Measurements from ENCODE around the gene SURF2. TPM values are rescaled to one million over a fixed set of nuclear protein-coding genes. Genes with fewer than 3 reads are reported as not detected.
A peak's percentile ranks its signal among the peaks of the same experiment; 100 is the strongest.
"Not testable (repeated sequence)": the region's sequence is repeated elsewhere in the genome, so short reads cannot be mapped to it uniquely, and the experiment has no call there.

Gene SURF2
- total RNA-seq (2014; rRNA removed; shearing (Covaris generic)) (6.3 and 14.8 TPM in 2 replicates), polyA plus RNA-seq (2016; fragmentation: Nextera tagmentation; extraction: Ambion mirVana) (23.4 and 24.4 TPM in 2 replicates)

DNA sequence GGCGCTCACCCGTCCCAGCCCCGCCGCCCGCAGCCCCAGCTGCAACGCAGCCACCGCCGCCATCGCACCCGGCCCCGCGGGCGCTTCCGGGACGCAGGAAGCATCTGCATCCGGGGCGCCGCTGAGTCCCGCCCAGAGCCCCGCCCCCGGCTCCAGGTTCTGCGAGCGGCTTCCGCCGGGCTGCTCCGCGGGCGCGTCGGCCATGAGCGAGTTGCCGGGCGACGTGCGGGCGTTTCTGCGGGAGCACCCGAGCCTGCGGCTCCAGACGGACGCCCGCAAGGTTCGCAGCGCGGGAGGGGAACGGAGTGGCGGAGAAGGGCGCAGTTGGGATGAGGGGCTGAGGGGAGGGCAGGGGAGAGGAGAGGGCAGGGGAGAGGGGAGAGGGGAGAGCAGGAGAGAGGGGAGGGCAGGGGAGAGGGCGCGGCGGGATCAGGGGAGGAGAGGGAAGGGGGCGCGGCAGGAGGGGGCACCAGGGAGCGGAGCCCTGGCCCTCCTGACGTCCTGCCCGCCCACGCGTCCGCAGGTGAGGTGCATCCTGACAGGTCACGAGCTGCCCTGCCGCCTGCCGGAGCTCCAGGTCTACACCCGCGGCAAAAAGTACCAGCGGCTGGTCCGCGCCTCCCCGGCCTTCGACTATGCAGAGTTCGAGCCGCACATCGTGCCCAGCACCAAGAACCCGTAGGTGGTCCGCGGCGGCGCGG, at the start of gene SURF2, which contains the start of gene SURF1:
TSS of gene SURF2 (plus strand) at position 160 of the 701 bp plus-strand sequence. CDS start at position 203, 43 bp downstream.
TSS of gene SURF1 (minus strand) at position 97 of the 701 bp plus-strand sequence. CDS start at position 63, 34 bp downstream.
- peak within 1 kb of the TSS; percentile 84 for H3K4me2 ChIP-seq (ENCODE audit: unreplicated experiment)
- H3F3A ChIP-seq (ENCODE audit: insufficient read depth): peaks cover 62% of the 10 kb centered on the region
- H3K9me3 ChIP-seq (ENCODE audit: low read depth): no peaks in the 10 kb centered on the region
- peak; percentile 96 for DNase-seq
- H2AFZ ChIP-seq: peak within 1 kb of the TSS; percentile 67
- peak within 1 kb of the TSS; percentile 85 for H3K9ac ChIP-seq
- 1% methylated on average over 39 to 73 of the region's 78 CpGs for WGBS, 2 experiments (ENCODE audit: low coverage in 1 of 2, low lambda C conversion rate in 2 of 2, missing lambda C conversion rate in 2 of 2)
- H3K27ac ChIP-seq: peak within 1 kb of the TSS; percentile 60
- no peak for TF ChIP-seq EZH2phosphoT487 (IDR thresholded peaks at IDR 0.05; ENCODE audit: insufficient read depth, low read depth)
- TF ChIP-seq EZH2 (IDR thresholded peaks at IDR 0.05; ENCODE audit: insufficient read depth, poor library complexity, severe bottlenecking): no peak
- H3K79me2 ChIP-seq (ENCODE audit: insufficient read depth): peaks cover 54% of the 10 kb centered on the region
- H3K9me2 ChIP-seq (ENCODE audit: insufficient read depth): no peaks in the 10 kb centered on the region
- no peaks in the 10 kb centered on the region for H3K27me3 ChIP-seq (replicated peaks; ENCODE audit: insufficient read depth)
- H3K4me3 ChIP-seq: peak within 1 kb of the TSS; percentile 81
- H3K36me3 ChIP-seq (ENCODE audit: low read depth): peaks cover 25% of the 10 kb centered on the region
- in situ Hi-C loops (cut with MboI): no loop called here
- no peaks in the 10 kb centered on the region for H4K20me1 ChIP-seq (ENCODE audit: insufficient read depth)
- peaks cover 8% of the 10 kb centered on the region; the same call in 1 of the 2 replicates for H3K4me1 ChIP-seq (ENCODE audit: insufficient read depth)

DNA sequence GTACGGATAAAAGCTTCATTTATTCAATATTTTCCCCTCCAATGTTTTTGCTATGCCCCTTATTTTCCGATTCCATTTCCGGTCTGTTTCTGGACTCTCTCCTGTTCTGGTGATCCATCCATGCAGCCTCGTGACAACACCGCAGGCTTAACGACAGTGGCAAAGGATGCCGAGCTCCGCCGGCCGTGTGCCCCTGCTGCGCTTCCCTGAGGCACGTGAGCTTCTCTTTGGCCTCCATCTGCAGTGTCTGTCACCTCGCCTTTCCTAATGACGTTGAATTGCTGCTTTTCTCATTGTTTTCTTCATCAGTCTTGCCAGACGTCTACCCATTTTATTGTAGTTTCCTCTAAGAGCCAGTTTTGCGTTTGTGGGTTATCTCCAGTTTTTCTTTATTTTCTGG, 49.0 kb upstream of the SURF2 start:
- H3K4me1 ChIP-seq (ENCODE audit: insufficient read depth): no peaks in the 10 kb centered on the region
- H3K79me2 ChIP-seq (ENCODE audit: insufficient read depth): no peaks in the 10 kb centered on the region
- WGBS, 2 experiments (ENCODE audit: low coverage in 1 of 2, low lambda C conversion rate in 2 of 2, missing lambda C conversion rate in 2 of 2): 52 to 54% methylated on average over 16 of the region's 16 CpGs
- no peak overlapping the region; the same call in 1 of the 2 replicates for H2AFZ ChIP-seq
- H4K20me1 ChIP-seq (ENCODE audit: insufficient read depth): no peaks in the 10 kb centered on the region
- DNase-seq: no peak
- no peaks in the 10 kb centered on the region for H3F3A ChIP-seq (ENCODE audit: insufficient read depth)
- no peak overlapping the region for H3K4me3 ChIP-seq
- no peak overlapping the region for H3K4me2 ChIP-seq (ENCODE audit: unreplicated experiment)
- H3K27me3 ChIP-seq (replicated peaks; ENCODE audit: insufficient read depth): peaks cover 17% of the 10 kb centered on the region
- in situ Hi-C loops (cut with MboI): no loop called here
- no peaks in the 10 kb centered on the region for H3K9me2 ChIP-seq (ENCODE audit: insufficient read depth)
- H3K9ac ChIP-seq: no peak overlapping the region
- H3K27ac ChIP-seq: no peak overlapping the region
- TF ChIP-seq EZH2phosphoT487 (IDR thresholded peaks at IDR 0.05; ENCODE audit: insufficient read depth, low read depth): no peak
- no peak for TF ChIP-seq EZH2 (IDR thresholded peaks at IDR 0.05; ENCODE audit: insufficient read depth, poor library complexity, severe bottlenecking)
- no peaks in the 10 kb centered on the region for H3K36me3 ChIP-seq (ENCODE audit: low read depth)
- no peaks in the 10 kb centered on the region for H3K9me3 ChIP-seq (ENCODE audit: low read depth)

DNA sequence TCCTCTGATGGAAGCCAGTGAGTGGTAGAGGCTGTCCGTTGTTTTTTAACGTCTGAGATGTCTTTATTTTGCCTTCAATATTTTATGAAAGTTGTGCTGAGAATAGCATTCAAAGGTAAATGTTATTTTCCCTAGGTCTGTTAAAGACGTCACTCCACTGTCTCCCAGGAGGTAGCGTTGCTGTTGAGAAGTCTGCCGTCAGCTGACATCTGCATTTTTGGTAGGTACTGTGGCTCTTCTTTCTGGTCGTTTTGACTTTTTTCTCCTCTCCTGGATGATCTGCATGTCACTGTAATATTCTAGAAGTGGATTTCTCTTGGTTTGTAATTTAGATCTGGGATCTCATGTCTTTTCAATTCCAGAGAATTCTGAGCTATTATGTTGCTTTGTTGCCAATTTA, 46.7 kb upstream of the SURF2 start:
- no peak overlapping the region for H3K9ac ChIP-seq
- H3K79me2 ChIP-seq (ENCODE audit: insufficient read depth): no peaks in the 10 kb centered on the region
- no peaks in the 10 kb centered on the region for H3K9me2 ChIP-seq (ENCODE audit: insufficient read depth)
- no peaks in the 10 kb centered on the region for H3K9me3 ChIP-seq (ENCODE audit: low read depth)
- H4K20me1 ChIP-seq (ENCODE audit: insufficient read depth): no peaks in the 10 kb centered on the region
- TF ChIP-seq EZH2phosphoT487 (IDR thresholded peaks at IDR 0.05; ENCODE audit: insufficient read depth, low read depth) (no peak), EZH2 (IDR thresholded peaks at IDR 0.05; ENCODE audit: insufficient read depth, poor library complexity, severe bottlenecking) (no peak)
- H2AFZ ChIP-seq: no peak overlapping the region
- no peaks in the 10 kb centered on the region for H3K36me3 ChIP-seq (ENCODE audit: low read depth)
- H3K4me1 ChIP-seq (ENCODE audit: insufficient read depth): no peaks in the 10 kb centered on the region
- H3K4me2 ChIP-seq (ENCODE audit: unreplicated experiment): no peak overlapping the region
- peaks cover 17% of the 10 kb centered on the region for H3K27me3 ChIP-seq (replicated peaks; ENCODE audit: insufficient read depth)
- DNase-seq: no peak
- in situ Hi-C loops (cut with MboI): no loop called here
- H3K27ac ChIP-seq: no peak overlapping the region
- WGBS, 2 experiments (ENCODE audit: low coverage in 1 of 2, low lambda C conversion rate in 2 of 2, missing lambda C conversion rate in 2 of 2): 37 to 40% methylated on average over 6 of the region's 6 CpGs
- no peaks in the 10 kb centered on the region for H3F3A ChIP-seq (ENCODE audit: insufficient read depth)
- H3K4me3 ChIP-seq: no peak overlapping the region

DNA sequence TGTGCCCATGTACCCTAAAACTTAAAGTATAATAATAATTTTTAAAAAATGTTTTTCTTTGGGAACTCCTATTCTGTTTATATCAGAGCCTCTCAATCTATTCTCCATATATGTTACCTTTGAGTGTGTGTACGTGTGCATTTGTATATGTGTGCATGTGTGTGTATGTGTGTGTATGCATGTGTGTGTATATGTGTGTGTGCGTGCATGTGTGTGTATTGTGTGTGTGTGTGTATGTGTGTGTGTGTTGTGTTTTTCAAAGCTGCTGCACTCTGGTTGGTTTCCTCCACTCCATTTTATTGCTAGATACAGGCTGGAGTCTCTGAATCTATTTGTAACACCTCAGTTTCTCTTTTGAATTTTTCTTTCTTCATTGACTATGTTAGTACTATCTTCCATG, 40.4 kb upstream of the SURF2 start:
- no peaks in the 10 kb centered on the region for H3K79me2 ChIP-seq (ENCODE audit: insufficient read depth)
- no peaks in the 10 kb centered on the region for H3K9me3 ChIP-seq (ENCODE audit: low read depth)
- H3K4me3 ChIP-seq: no peak overlapping the region
- H3K27ac ChIP-seq: no peak overlapping the region
- no peaks in the 10 kb centered on the region for H3K9me2 ChIP-seq (ENCODE audit: insufficient read depth)
- H3K9ac ChIP-seq: no peak overlapping the region
- H3K4me1 ChIP-seq (ENCODE audit: insufficient read depth): no peaks in the 10 kb centered on the region
- no peaks in the 10 kb centered on the region for H3K36me3 ChIP-seq (ENCODE audit: low read depth)
- H3K4me2 ChIP-seq (ENCODE audit: unreplicated experiment): no peak overlapping the region
- H3F3A ChIP-seq (ENCODE audit: insufficient read depth): no peaks in the 10 kb centered on the region
- H3K27me3 ChIP-seq (replicated peaks; ENCODE audit: insufficient read depth): no peaks in the 10 kb centered on the region; the same call in 1 of the 2 replicates
- H2AFZ ChIP-seq: no peak overlapping the region
- H4K20me1 ChIP-seq (ENCODE audit: insufficient read depth): no peaks in the 10 kb centered on the region
- in situ Hi-C loops (cut with MboI): no loop called here
- TF ChIP-seq EZH2 (IDR thresholded peaks at IDR 0.05; ENCODE audit: insufficient read depth, poor library complexity, severe bottlenecking): no peak
- no peak for TF ChIP-seq EZH2phosphoT487 (IDR thresholded peaks at IDR 0.05; ENCODE audit: insufficient read depth, low read depth)
- 27 to 44% methylated on average over 2 of the region's 2 CpGs for WGBS, 2 experiments (ENCODE audit: low coverage in 1 of 2, low lambda C conversion rate in 2 of 2, missing lambda C conversion rate in 2 of 2)
- DNase-seq: no peak

GRCh38 chr9:133317551-133317950, 38.8 kb upstream of the SURF2 start:
- in situ Hi-C loops (cut with MboI); H3K9ac ChIP-seq; H3K4me1 ChIP-seq (ENCODE audit: insufficient read depth); H3K79me2 ChIP-seq (ENCODE audit: insufficient read depth); DNase-seq; H2AFZ ChIP-seq; H3K27me3 ChIP-seq (replicated peaks; ENCODE audit: insufficient read depth); H3K27ac ChIP-seq; H4K20me1 ChIP-seq (ENCODE audit: insufficient read depth); H3K4me3 ChIP-seq; H3F3A ChIP-seq (ENCODE audit: insufficient read depth); H3K9me2 ChIP-seq (ENCODE audit: insufficient read depth); H3K36me3 ChIP-seq (ENCODE audit: low read depth); H3K4me2 ChIP-seq (ENCODE audit: unreplicated experiment); H3K9me3 ChIP-seq (ENCODE audit: low read depth): not testable (repeated sequence)
- 56 to 58% methylated on average over 10 to 13 of the region's 13 CpGs for WGBS, 2 experiments (ENCODE audit: low coverage in 1 of 2, low lambda C conversion rate in 2 of 2, missing lambda C conversion rate in 2 of 2)

Measured in GM23248 (cell line).